Measurements from ENCODE around the gene KRT7. TPM values are rescaled to one million over a fixed set of nuclear protein-coding genes. Genes with fewer than 3 reads are reported as not detected.

KRT7 gene
- total and polyA plus RNA-seq, 2 donors (not counting 1 experiment from before 2014, with no cell fraction given): not detected

DNA sequence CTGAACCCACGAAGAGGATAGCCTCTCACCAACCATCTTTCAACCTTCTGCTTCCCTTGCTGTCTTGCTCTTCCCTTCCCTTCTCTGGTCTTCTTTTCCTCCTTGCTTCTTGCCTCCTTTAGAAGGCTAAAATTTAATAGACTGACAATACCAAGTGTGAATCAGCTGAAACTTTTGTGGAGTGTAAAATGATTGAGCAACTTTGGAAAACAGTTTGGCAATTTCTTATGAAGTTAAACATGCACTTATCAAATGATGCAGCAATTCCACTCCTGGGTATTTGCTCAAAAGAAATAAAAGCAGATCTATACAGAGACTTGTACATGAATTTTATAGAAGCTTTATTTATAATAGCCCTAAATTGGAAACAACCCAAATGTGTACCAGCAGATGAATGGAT is 38.1 kb downstream of the KRT7 start:
- CTCF ChIA-PET: interaction anchor here (1.3 kb wide), 1 partner anchor 8 kb away, joined by 3 read pairs; no protein-coding TSS in a partner anchor
- no peaks in the 10 kb centered on the region for H3K4me1 ChIP-seq (ENCODE audit: control insufficient read depth in 2 of 2, insufficient read depth in 2 of 2, low read length in 2 of 2)
- no peak overlapping the region for H3K27ac Mint-ChIP-seq
- peaks cover 29% of the 10 kb centered on the region for H3K27me3 Mint-ChIP-seq
- H3K27me3 ChIP-seq (replicated peaks in 1 of 4; ENCODE audit: control extremely low read depth in 1 of 4, control insufficient read depth in 3 of 4, insufficient read depth in 4 of 4, low read length in 3 of 4): peaks cover 0 to 6% (median 3%) of the 10 kb centered on the region in 4 experiments
- H3K9me3 ChIP-seq (ENCODE audit: control extremely low read depth in 1 of 3, control insufficient read depth in 2 of 3, insufficient read depth in 1 of 3, low read length in 2 of 3): peaks cover 0 to 4% (median 0%) of the 10 kb centered on the region in 3 donors
- no peaks in the 10 kb centered on the region for H3K36me3 ChIP-seq (replicated peaks in 1 of 2; ENCODE audit: control extremely low read depth in 1 of 2, control insufficient read depth in 1 of 2, extremely low read depth in 1 of 2, insufficient read depth in 2 of 2, low read length in 1 of 2)
- POLR2A ChIA-PET: no interaction called here
- H3K4me3 ChIP-seq (ENCODE audit: control extremely low read depth in 1 of 5, extremely low read depth in 1 of 5, insufficient read depth in 1 of 5, low read depth in 2 of 5, low read length in 4 of 5): no peak overlapping the region
- no peak overlapping the region for H3K9ac ChIP-seq (ENCODE audit: low read length)
- ATAC-seq (ENCODE audit: low read depth): no peak
- no peak overlapping the region for H3K27ac ChIP-seq (ENCODE audit: low read length in 2 of 2)
- no peak overlapping the region for H2AFZ ChIP-seq (ENCODE audit: insufficient read depth, low read depth, low read length, poor library complexity, severe bottlenecking)
- H3K4me1 Mint-ChIP-seq: no peaks in the 10 kb centered on the region
- intact Hi-C loops (cut with micrococcal nuclease): no loop called here
- WGBS (ENCODE audit: insufficient coverage): no CpG with 5 or more reads among the region's 1 CpG
- H3K4me2 ChIP-seq (replicated peaks; ENCODE audit: low read depth, low read length, poor library complexity, severe bottlenecking): no peak overlapping the region
- no peaks in the 10 kb centered on the region for H3K79me2 ChIP-seq (ENCODE audit: control insufficient read depth, insufficient read depth, low read length)
- H3K4me3 Mint-ChIP-seq: no peak overlapping the region
- no peaks in the 10 kb centered on the region for H4K20me1 ChIP-seq (ENCODE audit: control insufficient read depth, insufficient read depth, low read length, poor library complexity, severe bottlenecking)
- H3K9me3 Mint-ChIP-seq (ENCODE audit: insufficient read depth): no peaks in the 10 kb centered on the region
- DNase-seq: no peak
- TF ChIP-seq, protein P1, sequence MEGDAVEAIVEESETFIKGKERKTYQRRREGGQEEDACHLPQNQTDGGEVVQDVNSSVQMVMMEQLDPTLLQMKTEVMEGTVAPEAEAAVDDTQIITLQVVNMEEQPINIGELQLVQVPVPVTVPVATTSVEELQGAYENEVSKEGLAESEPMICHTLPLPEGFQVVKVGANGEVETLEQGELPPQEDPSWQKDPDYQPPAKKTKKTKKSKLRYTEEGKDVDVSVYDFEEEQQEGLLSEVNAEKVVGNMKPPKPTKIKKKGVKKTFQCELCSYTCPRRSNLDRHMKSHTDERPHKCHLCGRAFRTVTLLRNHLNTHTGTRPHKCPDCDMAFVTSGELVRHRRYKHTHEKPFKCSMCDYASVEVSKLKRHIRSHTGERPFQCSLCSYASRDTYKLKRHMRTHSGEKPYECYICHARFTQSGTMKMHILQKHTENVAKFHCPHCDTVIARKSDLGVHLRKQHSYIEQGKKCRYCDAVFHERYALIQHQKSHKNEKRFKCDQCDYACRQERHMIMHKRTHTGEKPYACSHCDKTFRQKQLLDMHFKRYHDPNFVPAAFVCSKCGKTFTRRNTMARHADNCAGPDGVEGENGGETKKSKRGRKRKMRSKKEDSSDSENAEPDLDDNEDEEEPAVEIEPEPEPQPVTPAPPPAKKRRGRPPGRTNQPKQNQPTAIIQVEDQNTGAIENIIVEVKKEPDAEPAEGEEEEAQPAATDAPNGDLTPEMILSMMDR (IDR thresholded peaks at IDR 0.05): no peak
- TF ChIP-seq EZH2 (IDR thresholded peaks at IDR 0.05; ENCODE audit: borderline replicate concordance, insufficient read depth, low read depth, low read length, poor library complexity, severe bottlenecking): no peak

DNA sequence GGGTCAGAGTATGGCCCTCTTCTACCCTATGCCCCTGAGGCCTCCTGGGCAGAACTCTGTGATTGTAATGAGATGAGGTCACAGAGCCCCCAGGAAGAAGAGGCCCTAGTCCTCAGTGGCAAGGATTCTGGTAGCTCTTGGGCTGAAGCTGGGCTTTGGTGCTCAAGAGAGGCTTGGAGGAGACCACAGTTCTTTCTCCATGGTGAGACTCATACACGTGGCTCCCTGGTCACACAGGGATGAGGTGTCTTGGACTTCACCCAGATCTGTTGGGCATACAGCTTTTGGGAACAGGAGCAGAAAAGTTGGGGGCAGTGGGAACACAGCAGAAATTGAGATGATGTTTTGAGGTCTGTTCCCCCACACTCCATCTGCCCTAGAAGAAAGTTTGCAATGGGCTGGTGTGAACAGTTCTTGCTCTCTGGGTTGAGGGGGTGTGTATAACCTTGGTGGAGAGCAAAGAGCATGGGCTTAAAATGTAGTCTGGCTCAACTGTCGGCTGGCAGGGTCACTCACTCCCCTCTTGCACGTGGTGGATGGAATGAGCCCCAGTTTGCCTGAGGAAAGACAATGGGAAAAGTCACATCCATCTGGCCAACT is 41.6 kb downstream of the KRT7 start, which contains the start of gene KRT86:
Gene KRT86 (plus strand): TSS at position 125 of the 600 bp plus-strand sequence. CDS start 27,272 bp downstream, outside the sequence.
- Histone ChIP-seq H3K4me1 (ENCODE audit: control insufficient read depth in 2 of 2, insufficient read depth in 2 of 2, low read length in 2 of 2) (peaks cover 4% of the 10 kb centered on the region in 2 donors), H3K79me2 (ENCODE audit: control insufficient read depth, insufficient read depth, low read length) (no peaks in the 10 kb centered on the region), H3K36me3 (replicated peaks in 1 of 2; ENCODE audit: control extremely low read depth in 1 of 2, control insufficient read depth in 1 of 2, extremely low read depth in 1 of 2, insufficient read depth in 2 of 2, low read length in 1 of 2) (no peaks in the 10 kb centered on the region), H2AFZ (ENCODE audit: insufficient read depth, low read depth, low read length, poor library complexity, severe bottlenecking) (no peak within 1 kb of the TSS), H3K9ac (ENCODE audit: low read length) (no peak within 1 kb of the TSS), H3K4me2 (replicated peaks; ENCODE audit: low read depth, low read length, poor library complexity, severe bottlenecking) (no peak within 1 kb of the TSS), H3K4me3 (ENCODE audit: control extremely low read depth in 1 of 5, extremely low read depth in 1 of 5, insufficient read depth in 1 of 5, low read depth in 2 of 5, low read length in 4 of 5) (no peak within 1 kb of the TSS), H3K27me3 (replicated peaks in 1 of 4; ENCODE audit: control extremely low read depth in 1 of 4, control insufficient read depth in 3 of 4, insufficient read depth in 4 of 4, low read length in 3 of 4) (peaks cover 0 to 22% (median 8%) of the 10 kb centered on the region in 4 experiments), H3K27ac (ENCODE audit: low read length in 2 of 2) (no peak within 1 kb of the TSS), H3K9me3 (ENCODE audit: control extremely low read depth in 1 of 3, control insufficient read depth in 2 of 3, insufficient read depth in 1 of 3, low read length in 2 of 3) (no peaks in the 10 kb centered on the region), H4K20me1 (ENCODE audit: control insufficient read depth, insufficient read depth, low read length, poor library complexity, severe bottlenecking) (no peaks in the 10 kb centered on the region)
- CTCF ChIA-PET: no interaction called here
- Mint-ChIP-seq H3K4me3 (no peak within 1 kb of the TSS), H3K27me3 (peaks cover 54% of the 10 kb centered on the region), H3K4me1 (peaks cover 6% of the 10 kb centered on the region), H3K27ac (no peak within 1 kb of the TSS), H3K9me3 (ENCODE audit: insufficient read depth) (no peaks in the 10 kb centered on the region)
- intact Hi-C loops (cut with micrococcal nuclease): no loop called here
- no peak for ATAC-seq (ENCODE audit: low read depth)
- POLR2A ChIA-PET: no interaction called here
- WGBS (ENCODE audit: insufficient coverage): 87% methylated on average over 3 of the region's 3 CpGs
- TF ChIP-seq EZH2 (IDR thresholded peaks at IDR 0.05; ENCODE audit: borderline replicate concordance, insufficient read depth, low read depth, low read length, poor library complexity, severe bottlenecking): no peak
- TF ChIP-seq, protein P1 (IDR thresholded peaks at IDR 0.05): no peak
- DNase-seq: no peak
